Measurements from ENCODE around the gene KLHL29.

GRCh38 chr2:23387845-23388244 is 2.9 kb downstream of the KLHL29 start:
- TF ChIP-seq, protein P1, sequence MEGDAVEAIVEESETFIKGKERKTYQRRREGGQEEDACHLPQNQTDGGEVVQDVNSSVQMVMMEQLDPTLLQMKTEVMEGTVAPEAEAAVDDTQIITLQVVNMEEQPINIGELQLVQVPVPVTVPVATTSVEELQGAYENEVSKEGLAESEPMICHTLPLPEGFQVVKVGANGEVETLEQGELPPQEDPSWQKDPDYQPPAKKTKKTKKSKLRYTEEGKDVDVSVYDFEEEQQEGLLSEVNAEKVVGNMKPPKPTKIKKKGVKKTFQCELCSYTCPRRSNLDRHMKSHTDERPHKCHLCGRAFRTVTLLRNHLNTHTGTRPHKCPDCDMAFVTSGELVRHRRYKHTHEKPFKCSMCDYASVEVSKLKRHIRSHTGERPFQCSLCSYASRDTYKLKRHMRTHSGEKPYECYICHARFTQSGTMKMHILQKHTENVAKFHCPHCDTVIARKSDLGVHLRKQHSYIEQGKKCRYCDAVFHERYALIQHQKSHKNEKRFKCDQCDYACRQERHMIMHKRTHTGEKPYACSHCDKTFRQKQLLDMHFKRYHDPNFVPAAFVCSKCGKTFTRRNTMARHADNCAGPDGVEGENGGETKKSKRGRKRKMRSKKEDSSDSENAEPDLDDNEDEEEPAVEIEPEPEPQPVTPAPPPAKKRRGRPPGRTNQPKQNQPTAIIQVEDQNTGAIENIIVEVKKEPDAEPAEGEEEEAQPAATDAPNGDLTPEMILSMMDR (conservative IDR thresholded peaks at IDR 0.05), result no peak
- TF ChIP-seq ZFX (IDR thresholded peaks at IDR 0.05), result no peak
